Retinal pigment epithelial cell (primary cell): ENCODE results near the gene FAM193A.

Experiments
- DNase-seq: peaks from one replicate; pipeline ENCODE4 v3.0.0-alpha.2; 2010; ENCODE audit warnings: low read depth
- H3K4me3 ChIP-seq: 2 replicates; pipeline ENCODE4 v1.5.1; 2011; ENCODE audit warnings: mild to moderate bottlenecking, low read length, control low read depth, moderate library complexity
- CTCF ChIP-seq: conservative IDR thresholded peaks from 2 replicates; pipeline ENCODE4 v1.5.1; 2011; ENCODE audit warnings: low read depth, low read length, control low read depth, inconsistent platforms

The FAM193A gene

GRCh38 chr4:2698951-2699505, 162.6 kb downstream of the FAM193A start:
- H3K4me3 ChIP-seq: no peak overlapping the region
- TF ChIP-seq CTCF: no peak
- DNase-seq: no peak

- no peak for DNase-seq
- TF ChIP-seq CTCF: no peak
- H3K4me3 ChIP-seq: no peak overlapping the region
Observed at GRCh38 chr4:2699534-2699933, 163.1 kb downstream of the FAM193A start.

- no peak for TF ChIP-seq CTCF
- no peak for DNase-seq
- no peak overlapping the region for H3K4me3 ChIP-seq
Observed at GRCh38 chr4:2700031-2700430, 163.6 kb downstream of the FAM193A start.

GRCh38 chr4:2702361-2702760, 165.9 kb downstream of the FAM193A start:
- TF ChIP-seq CTCF: no peak
- DNase-seq: no peak
- H3K4me3 ChIP-seq: no peak overlapping the region

- DNase-seq: no peak
- H3K4me3 ChIP-seq: no peak overlapping the region
- no peak for TF ChIP-seq CTCF
Observed at GRCh38 chr4:2702770-2703169, 166.3 kb downstream of the FAM193A start.

- H3K4me3 ChIP-seq: no peak overlapping the region
- DNase-seq: no peak
- peak; percentile 39 for TF ChIP-seq CTCF
Observed at GRCh38 chr4:2712261-2712842, 175.9 kb downstream of the FAM193A start.

- no peak for TF ChIP-seq CTCF
- no peak overlapping the region for H3K4me3 ChIP-seq
- no peak for DNase-seq
Observed at GRCh38 chr4:2713337-2713736, 176.9 kb downstream of the FAM193A start.
